ENCODE results near the gene LPP. TPM values are rescaled to one million over a fixed set of nuclear protein-coding genes. Genes with fewer than 3 reads are reported as not detected.

The LPP gene
- total RNA-seq, 1 donor from 2014 or later: 1,791 TPM

DNA sequence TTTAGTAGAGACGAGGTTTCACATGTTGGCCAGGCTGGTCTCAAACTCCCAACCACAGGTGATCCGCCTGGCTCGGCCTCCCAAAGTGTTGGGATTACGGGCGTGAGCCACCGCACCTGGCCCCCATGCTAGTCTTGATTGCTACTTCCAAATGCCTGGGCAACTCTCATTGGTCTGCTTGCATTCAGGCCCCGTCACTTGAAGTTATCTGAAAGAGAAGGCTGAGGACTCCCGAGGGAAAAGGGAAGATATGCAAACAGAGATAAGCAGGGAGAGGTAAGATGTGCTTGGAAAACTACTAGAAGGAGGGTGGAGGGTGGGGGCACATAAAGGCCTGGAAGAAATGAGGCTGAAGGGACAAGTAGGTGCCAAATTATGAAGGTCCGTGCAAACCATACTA lies 4.4 kb upstream of the LPP start:
- no peak overlapping the region for H3K27ac ChIP-seq
- H3K4me3 ChIP-seq: no peak overlapping the region
- intact Hi-C loops (cut with DNase I): no loop called here
- no peak for DNase-seq (ENCODE audit: low spot score in 2 of 2)
- H3K4me1 ChIP-seq: peaks cover 0 to 7% of the 10 kb centered on the region in 2 donors
- H3K27me3 ChIP-seq: no peaks in the 10 kb centered on the region
- H3K9me3 ChIP-seq: no peaks in the 10 kb centered on the region
- TF ChIP-seq, protein P1, sequence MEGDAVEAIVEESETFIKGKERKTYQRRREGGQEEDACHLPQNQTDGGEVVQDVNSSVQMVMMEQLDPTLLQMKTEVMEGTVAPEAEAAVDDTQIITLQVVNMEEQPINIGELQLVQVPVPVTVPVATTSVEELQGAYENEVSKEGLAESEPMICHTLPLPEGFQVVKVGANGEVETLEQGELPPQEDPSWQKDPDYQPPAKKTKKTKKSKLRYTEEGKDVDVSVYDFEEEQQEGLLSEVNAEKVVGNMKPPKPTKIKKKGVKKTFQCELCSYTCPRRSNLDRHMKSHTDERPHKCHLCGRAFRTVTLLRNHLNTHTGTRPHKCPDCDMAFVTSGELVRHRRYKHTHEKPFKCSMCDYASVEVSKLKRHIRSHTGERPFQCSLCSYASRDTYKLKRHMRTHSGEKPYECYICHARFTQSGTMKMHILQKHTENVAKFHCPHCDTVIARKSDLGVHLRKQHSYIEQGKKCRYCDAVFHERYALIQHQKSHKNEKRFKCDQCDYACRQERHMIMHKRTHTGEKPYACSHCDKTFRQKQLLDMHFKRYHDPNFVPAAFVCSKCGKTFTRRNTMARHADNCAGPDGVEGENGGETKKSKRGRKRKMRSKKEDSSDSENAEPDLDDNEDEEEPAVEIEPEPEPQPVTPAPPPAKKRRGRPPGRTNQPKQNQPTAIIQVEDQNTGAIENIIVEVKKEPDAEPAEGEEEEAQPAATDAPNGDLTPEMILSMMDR (IDR thresholded peaks at IDR 0.05): no peak
- H3K36me3 ChIP-seq: no peaks in the 10 kb centered on the region

DNA sequence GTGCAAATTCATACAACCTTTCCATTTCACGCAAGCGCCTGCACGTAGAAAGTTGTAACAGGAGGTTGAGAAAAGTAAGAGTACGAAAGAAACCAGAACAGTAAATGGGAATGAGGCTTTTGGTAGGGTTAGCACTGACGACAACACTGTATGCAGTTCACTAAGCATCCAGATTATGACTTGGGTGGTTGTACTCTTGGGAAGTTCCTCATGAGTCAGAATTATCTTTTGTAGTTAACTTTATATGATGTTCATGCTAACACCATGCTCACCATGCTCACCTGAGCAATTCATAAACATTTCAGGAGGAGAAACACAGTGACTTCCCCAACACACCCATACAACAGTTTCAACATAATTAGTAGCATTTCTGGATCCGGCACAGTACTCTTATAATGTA lies 3.0 kb upstream of the LPP start:
- intact Hi-C loops (cut with DNase I): loop anchor here (5.0 kb wide), 1 partner anchor 176 kb away; no protein-coding TSS in a partner anchor
- Histone ChIP-seq H3K27ac (peak overlapping the region in 1 of 2 donors; percentile 17), H3K4me3 (no peak overlapping the region)

DNA sequence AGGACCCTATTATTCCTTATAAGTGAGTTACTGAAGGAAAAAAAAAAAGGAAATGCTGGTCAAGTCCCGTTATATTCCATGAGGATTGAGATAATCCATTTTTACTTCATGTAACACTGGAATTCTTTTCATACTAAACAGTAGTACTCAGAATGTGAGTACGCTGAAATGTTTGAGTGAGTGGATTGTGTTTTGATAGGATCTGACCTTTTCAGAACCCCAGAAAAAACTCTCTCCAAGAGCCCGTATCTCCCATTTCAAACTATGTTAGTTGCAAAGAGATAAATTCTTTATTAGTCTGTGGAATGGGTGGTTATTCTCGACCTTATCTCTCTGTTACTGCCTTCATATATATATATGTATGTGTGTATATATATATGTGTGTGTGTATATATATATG lies 2.5 kb upstream of the LPP start:
- H3K27ac ChIP-seq: peak overlapping the region in 1 of 2 donors; percentile 99
- H3K9me3 ChIP-seq: no peaks in the 10 kb centered on the region
- intact Hi-C loops (cut with DNase I): loop anchor here (5.0 kb wide), 1 partner anchor 176 kb away; no protein-coding TSS in a partner anchor
- peaks cover 0 to 12% of the 10 kb centered on the region in 2 donors for H3K4me1 ChIP-seq
- H3K27me3 ChIP-seq: no peaks in the 10 kb centered on the region
- TF ChIP-seq, protein P1 (IDR thresholded peaks at IDR 0.05): no peak
- DNase-seq (ENCODE audit: low spot score in 2 of 2): no peak
- H3K36me3 ChIP-seq: no peaks in the 10 kb centered on the region
- no peak overlapping the region for H3K4me3 ChIP-seq

More for the DNA sequence above, 3.0 kb upstream of the LPP start:
- H3K27me3 ChIP-seq: no peaks in the 10 kb centered on the region
- no peaks in the 10 kb centered on the region for H3K9me3 ChIP-seq
- TF ChIP-seq, protein P1 (IDR thresholded peaks at IDR 0.05): no peak
- no peak for DNase-seq (ENCODE audit: low spot score in 2 of 2)
- peaks cover 0 to 11% of the 10 kb centered on the region in 2 donors for H3K4me1 ChIP-seq
- no peaks in the 10 kb centered on the region for H3K36me3 ChIP-seq

DNA sequence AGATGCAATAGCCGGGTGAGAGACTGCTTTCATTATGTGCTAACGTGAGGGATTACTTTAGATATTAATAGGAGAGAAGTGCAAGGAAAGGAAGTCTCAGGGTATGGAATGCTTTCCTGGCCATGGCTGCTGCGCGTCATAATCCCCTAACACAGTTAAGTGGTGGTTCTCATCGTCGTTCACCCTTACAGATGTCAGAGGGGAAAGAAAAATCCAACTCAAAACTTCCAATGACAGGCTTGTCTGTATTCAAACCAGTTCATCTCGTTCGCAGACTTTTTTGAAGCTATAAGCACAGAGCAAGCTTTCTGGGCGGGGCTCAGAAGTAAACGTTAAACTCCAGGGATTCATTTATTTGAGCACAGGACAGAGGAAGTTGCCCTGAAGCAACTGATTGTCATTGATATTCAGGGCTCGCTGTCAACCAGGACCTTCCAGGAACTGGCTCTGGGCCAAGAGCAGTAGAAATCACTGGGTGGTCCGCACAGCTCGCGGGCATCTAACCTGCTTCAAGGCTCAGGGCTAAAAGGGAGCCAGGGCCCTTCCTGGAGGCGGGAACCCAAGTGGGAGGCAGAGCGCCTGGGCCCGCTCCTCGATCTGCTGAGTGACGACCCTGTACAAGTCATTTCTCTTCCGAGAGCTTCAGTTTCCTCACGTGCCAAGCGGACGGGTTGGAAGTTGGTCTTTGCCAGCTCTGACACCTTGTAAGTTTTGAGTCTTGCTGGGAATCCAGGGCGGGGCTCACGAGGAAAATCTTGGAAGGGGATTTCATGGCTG lies 1.1 kb upstream of the LPP start:
- H3K27me3 ChIP-seq: no peaks in the 10 kb centered on the region
- intact Hi-C loops (cut with DNase I): loop anchor here (1.0 to 5.0 kb wide), 2 partner anchors 174 to 408 kb away; partner anchors contain the start of gene BCL6
- H3K4me3 ChIP-seq: peak overlapping the region; percentile 81 to 89
- peak overlapping the region; percentile 98 to 99 for H3K27ac ChIP-seq
- TF ChIP-seq, protein P1 (IDR thresholded peaks at IDR 0.05): no peak
- H3K9me3 ChIP-seq: no peaks in the 10 kb centered on the region
- peaks cover 0 to 25% of the 10 kb centered on the region in 2 donors for H3K4me1 ChIP-seq
- H3K36me3 ChIP-seq: no peaks in the 10 kb centered on the region
- peak in 1 of 2 donors; percentile 84 for DNase-seq (ENCODE audit: low spot score in 2 of 2)

DNA sequence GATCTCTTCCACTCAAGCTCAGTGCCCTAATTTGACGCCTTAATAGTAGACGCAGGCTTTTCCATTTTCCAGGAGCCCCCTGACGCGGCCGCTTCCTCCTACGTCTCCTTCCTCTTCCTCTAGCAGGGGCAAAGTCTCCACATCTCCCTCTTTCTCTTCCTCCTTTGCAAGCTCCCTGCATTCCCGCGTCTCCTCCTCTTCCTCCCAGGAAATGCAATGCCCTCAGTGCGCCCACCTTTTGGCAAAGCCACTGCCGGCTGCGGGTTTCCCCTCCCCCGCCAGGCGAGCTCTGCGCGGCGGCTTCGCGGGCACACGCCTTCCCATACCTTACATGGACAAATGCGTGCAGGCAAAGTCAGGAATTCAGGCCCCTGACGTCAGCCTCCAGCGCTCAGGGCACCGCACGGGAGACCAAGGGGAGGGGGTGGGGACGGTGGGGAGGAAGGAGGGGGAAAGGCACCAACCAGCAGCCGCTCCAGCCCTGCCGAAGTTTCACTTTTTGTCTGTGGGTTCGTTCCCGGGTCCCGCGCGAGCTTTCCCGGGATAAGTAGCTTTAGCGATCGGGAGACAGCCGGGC lies 432 bp upstream of the LPP start:
- H3K36me3 ChIP-seq: no peaks in the 10 kb centered on the region
- H3K4me3 ChIP-seq: peak overlapping the region; percentile 81 to 89
- intact Hi-C loops (cut with DNase I): loop anchor here (1.0 to 5.0 kb wide), 8 partner anchors 17 to 795 kb away; partner anchors contain the start of gene BCL6
- DNase-seq (ENCODE audit: low spot score in 2 of 2): peak; percentile 74 to 95
- H3K4me1 ChIP-seq: peaks cover 0 to 26% of the 10 kb centered on the region in 2 donors
- TF ChIP-seq, protein P1 (IDR thresholded peaks at IDR 0.05): no peak
- peak overlapping the region; percentile 98 to 99 for H3K27ac ChIP-seq
- H3K27me3 ChIP-seq: no peaks in the 10 kb centered on the region
- H3K9me3 ChIP-seq: no peaks in the 10 kb centered on the region
